Stimulated activated CD4-positive, alpha-beta T cell treated with anti-CD3 and anti-CD28 coated beads, TNF-alpha, amount 100 ng/mL, for 4 hours (primary cell): ENCODE measurements around the gene OPRL1.

Experiments
- DNase-seq, 3 experiments: peaks; one replicate each; pipeline ENCODE4 v3.0.0-alpha.2; 2020; ENCODE audit warnings: low read depth in 3 of 3

OPRL1 gene

DNA sequence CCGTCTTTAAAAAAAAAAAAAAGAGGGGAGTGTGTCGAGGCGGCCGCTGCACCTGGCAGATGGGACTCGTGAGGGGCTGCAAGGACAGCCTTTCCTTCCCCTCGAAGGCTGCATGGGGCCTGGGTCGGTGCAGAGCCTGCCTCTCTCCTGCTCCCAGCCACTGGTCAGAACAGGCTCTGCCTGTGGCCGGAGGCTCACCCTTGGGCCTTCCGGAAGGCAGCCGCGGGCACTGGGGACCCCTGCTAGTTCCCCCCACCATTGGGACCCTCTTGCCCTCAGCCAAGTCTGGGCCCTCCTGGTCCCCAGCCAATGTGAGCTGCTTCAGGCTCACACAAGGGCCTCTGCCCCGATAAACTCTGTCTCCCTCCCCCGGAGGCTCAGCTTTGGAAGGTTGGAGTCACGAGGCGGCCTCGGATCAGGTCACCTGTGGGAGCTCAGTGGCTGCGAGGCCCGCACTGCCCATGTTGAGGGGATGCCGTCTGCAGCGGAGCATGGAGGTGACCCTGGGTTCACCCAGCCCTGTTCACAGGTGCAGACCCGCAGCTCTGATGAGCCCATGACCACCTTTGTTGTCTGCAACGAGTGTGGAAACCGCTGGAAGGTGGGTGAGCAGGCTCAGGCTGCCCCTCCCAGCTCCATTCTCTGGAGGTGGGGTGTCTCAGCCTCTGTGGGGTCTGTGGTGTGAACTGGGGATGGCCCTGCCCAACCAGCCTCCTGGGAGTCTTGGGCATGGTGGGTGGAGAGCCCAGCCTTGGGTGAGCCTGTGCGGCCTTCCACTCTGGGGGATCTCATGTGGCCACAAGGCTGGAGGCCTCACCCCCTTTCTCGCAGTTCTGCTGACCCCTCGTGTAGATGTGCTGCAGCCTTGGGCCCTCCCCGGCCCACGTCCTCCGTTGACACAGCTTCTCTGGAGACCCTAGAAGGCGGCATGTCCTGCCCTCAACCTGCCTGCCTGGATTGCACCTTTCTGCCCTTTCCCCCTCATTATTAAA, 8.2 kb upstream of the OPRL1 start:
- DNase-seq, result no peak

- no peak for DNase-seq
Measured at GRCh38 chr20:64072498-64073063, 7.3 kb upstream of the OPRL1 start.

DNA sequence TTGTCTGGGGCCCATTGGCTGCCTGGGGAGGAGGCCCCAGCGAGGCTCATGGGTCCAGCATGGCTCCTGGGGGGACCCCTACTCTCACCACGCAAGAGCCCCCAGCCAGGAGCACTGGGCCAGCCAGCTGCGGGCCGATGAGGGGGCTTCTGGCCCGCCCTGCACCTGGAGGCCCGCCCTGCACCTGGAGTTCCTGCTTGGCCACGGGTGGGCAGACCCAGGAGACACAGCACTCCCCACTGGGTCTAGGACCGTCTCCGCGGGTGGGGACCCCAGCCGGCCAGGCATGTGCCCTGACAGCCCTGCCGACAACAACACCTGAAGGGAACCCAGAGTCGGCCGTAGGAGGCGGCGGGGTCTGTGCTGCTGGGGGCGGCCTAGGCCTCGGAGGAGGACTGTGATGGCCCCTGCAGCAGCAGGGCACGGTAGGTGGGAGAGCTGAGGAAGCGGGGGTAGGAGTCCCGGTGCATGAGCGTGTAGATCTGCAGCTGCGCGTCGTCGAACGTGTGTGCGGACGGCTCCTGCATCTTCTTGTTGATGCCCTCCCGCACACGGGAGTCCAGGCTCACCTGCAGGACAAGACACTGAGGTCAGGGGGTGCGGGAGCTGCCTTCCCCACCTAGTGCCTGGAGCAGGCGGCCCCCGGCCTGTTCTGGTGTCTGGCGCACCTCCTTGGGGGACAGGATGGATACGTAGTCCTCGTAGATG, 6.3 kb upstream of the OPRL1 start:
- no peak for DNase-seq

DNA sequence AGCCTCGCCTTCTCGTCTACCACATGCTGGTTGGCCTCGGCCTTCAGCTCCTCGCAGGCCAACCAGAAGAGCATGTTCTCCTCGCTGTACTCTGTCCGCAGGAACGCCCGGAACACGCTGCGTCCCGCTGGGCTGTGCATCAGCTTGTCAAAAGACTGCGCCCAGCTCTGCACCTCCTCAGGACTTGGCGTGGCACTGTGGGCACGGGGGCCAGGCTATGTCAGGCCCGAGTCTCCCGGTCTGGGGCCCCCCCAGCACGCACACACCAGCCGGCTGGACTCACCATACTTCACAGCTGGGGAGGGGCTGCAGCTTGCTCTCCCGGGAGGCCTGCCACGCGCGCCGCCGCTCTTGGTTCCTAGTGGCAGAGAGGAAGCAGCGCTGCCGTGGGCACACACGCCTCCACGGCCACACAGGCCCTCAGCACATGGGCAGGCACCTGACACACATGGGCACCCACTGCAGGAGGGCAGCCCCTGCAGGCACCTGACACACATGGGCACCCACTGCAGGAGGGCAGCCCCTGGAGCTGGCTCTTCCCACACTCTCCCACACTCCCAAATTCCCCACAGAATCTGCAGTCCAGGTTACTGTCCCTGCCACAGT, 5.6 kb upstream of the OPRL1 start:
- DNase-seq, result no peak

- DNase-seq, result no peak
Measured at GRCh38 chr20:64074963-64075362, 4.9 kb upstream of the OPRL1 start.

GRCh38 chr20:64075556-64075955, 4.3 kb upstream of the OPRL1 start:
- DNase-seq, result no peak

- no peak for DNase-seq
Measured at GRCh38 chr20:64076061-64076997, 3.6 kb upstream of the OPRL1 start.

GRCh38 chr20:64077094-64077493, 2.8 kb upstream of the OPRL1 start:
- no peak for DNase-seq

GRCh38 chr20:64077541-64077875, 2.4 kb upstream of the OPRL1 start:
- no peak for DNase-seq

- no peak for DNase-seq
Measured at GRCh38 chr20:64077876-64078551, 1.9 kb upstream of the OPRL1 start.

DNA sequence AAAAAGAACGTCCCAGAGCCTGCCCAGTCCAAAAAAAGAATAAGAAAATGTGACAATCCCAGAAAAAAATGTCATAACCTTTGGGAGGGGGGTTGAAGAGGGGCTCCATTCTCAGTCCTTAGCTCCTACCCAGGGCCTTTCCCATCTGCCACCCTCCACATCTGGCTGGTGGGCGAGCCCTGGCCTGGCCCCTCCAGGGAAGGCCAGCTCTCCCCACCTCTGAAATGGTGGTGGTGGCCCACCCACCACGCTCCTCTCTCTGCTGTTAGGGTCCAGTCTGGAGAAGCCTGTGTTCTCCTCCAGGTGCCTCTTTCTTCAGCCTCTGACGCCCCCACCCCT, 979 bp upstream of the OPRL1 start:
- no peak for DNase-seq

GRCh38 chr20:64079273-64080012, 439 bp upstream of the OPRL1 start, which contains the start of gene RGS19:
RGS19 (minus strand) TSS chr20:64079518; CDS start chr20:64076886, 2,632 bp downstream.
- peak; percentile 38 to 57 (median 48) for DNase-seq

DNA sequence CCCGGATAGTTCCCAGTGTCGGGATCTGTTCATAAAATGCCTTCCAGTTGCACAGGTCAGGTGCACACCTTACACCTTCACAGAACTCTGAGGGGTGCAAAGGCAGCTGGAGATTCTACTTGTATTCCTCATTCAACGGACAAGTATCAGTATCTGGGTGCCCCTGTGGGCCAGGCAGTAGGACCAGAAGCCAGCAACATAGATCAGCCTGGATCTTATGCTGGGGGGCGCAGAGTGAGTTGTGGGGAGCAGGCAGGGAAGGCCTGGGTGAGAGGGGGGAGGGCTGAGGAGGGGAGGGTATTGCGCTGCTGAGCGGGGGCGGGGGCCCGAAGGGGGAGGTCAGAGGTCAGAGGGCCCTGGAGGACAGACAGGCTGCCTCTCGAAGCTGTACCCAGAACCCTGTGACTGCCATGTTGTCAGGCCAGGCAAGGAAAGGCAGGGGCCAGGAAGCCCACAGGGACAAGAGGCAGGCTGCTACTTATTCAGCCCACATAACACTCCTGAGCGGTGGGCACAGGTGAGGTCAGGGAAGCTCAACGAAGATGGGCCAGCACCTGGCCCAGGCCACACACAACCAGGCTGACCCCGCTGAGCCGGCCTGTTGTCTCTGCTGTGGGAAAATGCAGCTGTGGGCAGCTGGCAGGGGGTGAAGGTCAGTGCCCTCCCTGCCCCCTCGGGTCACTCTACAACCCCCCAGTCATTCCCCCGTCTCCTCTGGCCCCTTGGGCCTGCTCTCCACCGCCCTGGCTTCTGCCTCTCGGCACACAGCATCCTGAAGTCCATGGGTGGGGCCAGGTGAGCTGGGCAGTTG, 1.1 kb downstream of the OPRL1 start:
- DNase-seq, result no peak

GRCh38 chr20:64081624-64081964, 1.7 kb downstream of the OPRL1 start:
- DNase-seq, result no peak

DNA sequence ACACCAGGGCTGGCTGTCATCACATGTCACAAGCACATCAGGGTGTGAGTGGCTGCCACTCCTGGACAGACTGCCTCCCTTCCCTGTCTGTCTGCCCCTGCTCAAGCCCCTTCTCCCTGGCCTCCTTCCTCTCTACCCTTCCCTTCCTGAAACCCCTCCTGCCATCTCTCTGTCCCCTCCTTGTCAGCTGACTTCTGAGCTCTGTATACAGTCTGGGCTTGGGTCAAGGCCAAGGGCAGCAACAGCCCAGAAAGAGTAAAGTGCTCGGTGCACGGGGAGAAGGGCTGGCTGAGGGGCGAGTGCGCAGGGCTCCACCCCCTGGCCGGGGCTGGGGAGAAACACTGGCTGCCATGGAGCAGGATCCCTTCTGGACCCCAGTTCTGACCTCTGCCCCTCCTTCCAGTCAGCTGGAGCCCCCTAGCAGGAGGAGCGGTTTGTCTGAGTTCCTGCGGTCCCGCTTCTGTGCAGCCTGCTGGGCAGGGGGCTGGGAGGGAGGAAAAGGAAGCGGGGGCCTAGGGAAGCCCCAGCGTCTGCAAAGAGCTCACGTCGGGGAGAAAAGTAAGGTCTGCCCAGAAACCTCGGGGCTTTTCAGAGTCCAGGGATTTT, 2.3 kb downstream of the OPRL1 start:
- DNase-seq, result no peak

- DNase-seq, result no peak
Measured at GRCh38 chr20:64082820-64083377, 3.0 kb downstream of the OPRL1 start.

DNA sequence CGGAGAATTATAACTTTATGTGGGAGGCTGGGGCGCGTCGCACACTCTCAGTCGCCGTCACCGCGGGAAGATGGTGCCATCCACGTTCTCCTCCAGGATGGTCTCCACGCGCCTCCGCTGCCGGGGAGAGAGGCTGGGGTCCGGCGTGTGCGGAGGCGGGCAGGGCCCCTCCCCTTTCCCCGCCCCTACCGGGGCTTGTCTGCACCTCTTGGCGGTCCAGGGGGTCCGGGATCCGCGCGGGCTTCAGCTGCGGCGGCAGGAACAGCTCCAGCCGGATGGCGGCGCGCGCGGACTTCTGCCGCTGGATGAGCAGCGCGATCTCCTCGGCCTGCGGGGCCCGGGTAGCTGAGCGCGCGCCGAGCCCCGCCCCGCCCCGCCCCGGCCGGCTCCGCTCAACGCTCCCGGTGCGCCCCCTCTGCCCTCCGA, 3.5 kb downstream of the OPRL1 start:
- DNase-seq, result peak in 1 of 3 experiments; percentile 44
